Esophagus muscularis mucosa (tissue), 4 donors: ENCODE data around the gene SZT2. TPM values are rescaled to one million over a fixed set of nuclear protein-coding genes. Genes with fewer than 3 reads are reported as not detected.

Experiments
- DNase-seq: peaks from one replicate; pipeline ENCODE4 v3.0.0-alpha.2; 2017; ENCODE audit errors: extremely low spot score
- H3K27ac ChIP-seq, 4 donors: fragments of 200-600 bp; sonication (generic); replicated peaks in 1 of 4; 1 replicate in 3 of 4; 2 replicates in 1 of 4; pipeline ENCODE4 v1.5.1; 2016 to 2019; ENCODE audit warnings: mild to moderate bottlenecking in 1 of 4
- H3K27me3 ChIP-seq, 4 donors: fragments of 200-600 bp; sonication (generic); one replicate each; pipeline versions ENCODE4 v1.5.1 to v1.6.0; 2016 to 2019
- H3K36me3 ChIP-seq, 4 donors: fragments of 200-600 bp; sonication (generic); one replicate each; pipeline ENCODE4 v1.5.1; 2016 to 2019
- H3K4me1 ChIP-seq, 4 donors: fragments of 200-600 bp; sonication (generic); one replicate each; pipeline ENCODE4 v1.5.1; 2016 to 2019
- H3K4me3 ChIP-seq, 4 donors: fragments of 200-600 bp; sonication (generic); 1 replicate in 2 of 4; 2 replicates in 2 of 4; pipeline ENCODE4 v1.5.1; 2016 to 2019; ENCODE audit warnings: mild to moderate bottlenecking in 4 of 4, moderate library complexity in 1 of 4
- H3K9me3 ChIP-seq, 4 donors: fragments of 200-600 bp; sonication (generic); 1 replicate in 3 of 4; 2 replicates in 1 of 4; pipeline ENCODE4 v1.5.1; 2016 to 2019
- EP300 ChIP-seq: sonication (generic); formaldehyde crosslinking; IDR thresholded peaks from one replicate; pipeline ENCODE4 v1.6.1; 2017; ENCODE audit warnings: antibody characterized with exemption
- POLR2A ChIP-seq: fragments of 450-650 bp; IDR thresholded peaks from one replicate; pipeline ENCODE4 v1.6.1; 2017; ENCODE audit warnings: antibody characterized with exemption, moderate library complexity, mild to moderate bottlenecking, low read depth
- POLR2AphosphoS5 ChIP-seq, 2 donors: sonication (generic); formaldehyde crosslinking; IDR thresholded peaks; one replicate each; pipeline ENCODE4 v1.6.1; 2017; ENCODE audit warnings: antibody characterized with exemption in 2 of 2
- WGBS: methylation state at CpG from one replicate; pipeline ENCODE4 v1.1.5; 2018; 5-methylcytosine and 5-hydroxymethylcytosine counted together
- intact Hi-C: fragments of 100-400 bp; cut with DNase I; formaldehyde crosslinking; loops from one replicate; pipeline ENCODE4 v1.15.1; 2023
- total RNA-seq, 4 donors: library from RNA; depleted of rRNA; stranded (reverse); fragments of >200 nt; gene quantifications; one replicate each; pipeline versions ENCODE4 v1.1.0 to v1.2.1, GENCODE V29; 2016
- TF ChIP-seq, protein P1 (sequence below), 3 experiments: fragments of 200-600 bp in 2 of 3; fragments of 450-650 bp in 1 of 3; sonication (generic) in 2 of 3; IDR thresholded peaks; one replicate each; pipeline ENCODE4 v1.5.1; 2017 to 2019; ENCODE audit warnings: antibody characterized with exemption in 3 of 3, mild to moderate bottlenecking in 2 of 3, moderate library complexity in 1 of 3

Gene SZT2
- total RNA-seq, 4 donors from 2014 or later = 25.2 to 45.9 (median 31.3) TPM

DNA sequence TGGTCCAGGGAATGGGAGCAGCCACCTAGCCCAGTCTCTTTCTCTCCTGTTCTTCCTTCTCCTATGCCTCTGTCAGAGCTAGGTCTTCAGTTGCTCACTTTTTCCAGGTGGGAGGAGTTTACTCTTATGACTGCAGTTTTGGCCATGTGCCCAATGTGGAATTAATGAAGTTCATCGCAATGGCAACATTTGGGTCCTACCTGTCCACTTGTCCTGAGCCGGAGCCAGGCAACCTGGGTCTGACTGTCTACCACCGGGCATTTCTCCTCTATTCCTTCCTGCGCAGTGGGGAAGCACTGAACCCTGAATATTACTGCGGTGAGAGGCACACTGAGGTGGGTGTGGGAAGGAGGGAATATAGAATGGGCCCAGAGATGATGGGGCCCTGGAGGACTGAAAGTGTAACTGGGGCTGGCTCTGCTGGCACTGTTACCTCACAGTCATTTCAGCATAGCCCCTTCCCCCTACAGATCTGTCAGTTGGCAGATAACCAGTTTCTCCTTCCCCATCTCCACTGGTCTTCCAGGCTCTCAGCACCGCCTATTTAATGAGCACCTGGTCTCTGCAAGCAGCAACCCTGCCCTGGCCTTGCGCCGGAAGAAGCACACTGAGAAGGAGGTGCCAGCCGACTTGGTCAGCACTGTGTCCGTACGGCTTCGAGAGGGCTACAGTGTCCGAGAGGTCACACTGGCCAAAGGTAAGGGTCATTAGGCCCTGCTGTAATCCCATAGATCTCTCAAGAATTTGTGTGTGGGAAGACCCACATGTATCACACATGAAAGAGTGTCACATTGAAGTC lies 30.1 kb downstream of the SZT2 start:
- intact Hi-C loops = no loop called here
- no peak overlapping the region for H3K4me3 ChIP-seq
- TF ChIP-seq EP300 = no peak
- no peak for TF ChIP-seq POLR2A
- TF ChIP-seq, protein P1, sequence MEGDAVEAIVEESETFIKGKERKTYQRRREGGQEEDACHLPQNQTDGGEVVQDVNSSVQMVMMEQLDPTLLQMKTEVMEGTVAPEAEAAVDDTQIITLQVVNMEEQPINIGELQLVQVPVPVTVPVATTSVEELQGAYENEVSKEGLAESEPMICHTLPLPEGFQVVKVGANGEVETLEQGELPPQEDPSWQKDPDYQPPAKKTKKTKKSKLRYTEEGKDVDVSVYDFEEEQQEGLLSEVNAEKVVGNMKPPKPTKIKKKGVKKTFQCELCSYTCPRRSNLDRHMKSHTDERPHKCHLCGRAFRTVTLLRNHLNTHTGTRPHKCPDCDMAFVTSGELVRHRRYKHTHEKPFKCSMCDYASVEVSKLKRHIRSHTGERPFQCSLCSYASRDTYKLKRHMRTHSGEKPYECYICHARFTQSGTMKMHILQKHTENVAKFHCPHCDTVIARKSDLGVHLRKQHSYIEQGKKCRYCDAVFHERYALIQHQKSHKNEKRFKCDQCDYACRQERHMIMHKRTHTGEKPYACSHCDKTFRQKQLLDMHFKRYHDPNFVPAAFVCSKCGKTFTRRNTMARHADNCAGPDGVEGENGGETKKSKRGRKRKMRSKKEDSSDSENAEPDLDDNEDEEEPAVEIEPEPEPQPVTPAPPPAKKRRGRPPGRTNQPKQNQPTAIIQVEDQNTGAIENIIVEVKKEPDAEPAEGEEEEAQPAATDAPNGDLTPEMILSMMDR (IDR thresholded peaks at IDR 0.05) = no peak
- TF ChIP-seq POLR2AphosphoS5 (IDR thresholded peaks at IDR 0.05) = no peak
- DNase-seq = no peak
- H3K27me3 ChIP-seq = no peaks in the 10 kb centered on the region
- 91% methylated on average over 13 of the region's 13 CpGs for WGBS
- peaks cover 0 to 5% (median 0%) of the 10 kb centered on the region in 4 donors for H3K4me1 ChIP-seq
- H3K27ac ChIP-seq = no peak overlapping the region
- H3K9me3 ChIP-seq = no peaks in the 10 kb centered on the region
- peaks cover 50 to 100% (median 99%) of the 10 kb centered on the region in 4 donors for H3K36me3 ChIP-seq

DNA sequence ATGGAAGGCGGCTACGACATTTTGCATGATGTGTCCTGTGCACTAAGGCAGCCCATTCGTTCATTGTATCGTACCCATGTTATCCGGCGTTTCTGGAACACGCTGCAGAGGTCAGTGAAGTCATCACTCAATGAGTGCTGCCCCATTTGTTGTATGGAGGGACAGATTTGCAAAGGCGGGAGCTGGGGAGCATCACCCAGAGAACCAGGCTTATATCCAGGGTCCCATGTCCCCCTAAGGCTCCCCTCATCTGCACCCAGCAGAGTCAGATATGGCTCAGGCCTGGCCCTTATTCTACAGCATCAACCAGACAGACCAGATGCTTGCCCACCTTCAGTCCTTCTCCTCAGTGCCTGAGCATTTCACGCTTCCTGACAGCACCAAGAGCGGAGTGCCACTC lies 31.2 kb downstream of the SZT2 start:
- 98% methylated on average over 9 of the region's 10 CpGs for WGBS
- DNase-seq = no peak
- TF ChIP-seq EP300 = no peak
- no peak for TF ChIP-seq POLR2AphosphoS5 (IDR thresholded peaks at IDR 0.05)
- no peak for TF ChIP-seq POLR2A
- TF ChIP-seq, protein P1 (IDR thresholded peaks at IDR 0.05) = no peak
- Histone ChIP-seq H3K27ac (no peak overlapping the region), H3K9me3 (no peaks in the 10 kb centered on the region), H3K4me1 (peaks cover 0 to 1% (median 0%) of the 10 kb centered on the region in 4 donors), H3K4me3 (no peak overlapping the region), H3K27me3 (no peaks in the 10 kb centered on the region), H3K36me3 (peaks cover 55 to 100% (median 99%) of the 10 kb centered on the region in 4 donors)
- intact Hi-C loops = no loop called here

DNA sequence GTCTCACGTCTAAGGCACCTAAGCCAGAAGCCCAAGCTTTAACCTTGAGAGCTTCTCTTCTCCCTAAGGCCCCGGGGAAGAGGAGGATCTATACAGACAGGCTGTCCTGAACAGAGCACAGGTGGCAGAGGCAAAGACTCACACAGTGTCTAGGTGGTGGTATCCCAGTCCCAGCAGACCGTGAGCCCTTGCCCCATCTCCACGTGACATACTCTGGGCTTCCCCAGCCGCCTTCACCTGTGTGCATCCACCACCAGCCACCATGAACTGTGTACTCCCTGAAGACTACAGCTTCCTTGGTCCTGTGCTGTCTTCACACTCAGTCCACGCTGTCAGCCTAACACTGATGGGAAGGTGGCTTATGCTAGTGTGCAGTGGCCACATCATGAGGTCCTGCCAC lies 31.7 kb downstream of the SZT2 start:
- DNase-seq = no peak

DNA sequence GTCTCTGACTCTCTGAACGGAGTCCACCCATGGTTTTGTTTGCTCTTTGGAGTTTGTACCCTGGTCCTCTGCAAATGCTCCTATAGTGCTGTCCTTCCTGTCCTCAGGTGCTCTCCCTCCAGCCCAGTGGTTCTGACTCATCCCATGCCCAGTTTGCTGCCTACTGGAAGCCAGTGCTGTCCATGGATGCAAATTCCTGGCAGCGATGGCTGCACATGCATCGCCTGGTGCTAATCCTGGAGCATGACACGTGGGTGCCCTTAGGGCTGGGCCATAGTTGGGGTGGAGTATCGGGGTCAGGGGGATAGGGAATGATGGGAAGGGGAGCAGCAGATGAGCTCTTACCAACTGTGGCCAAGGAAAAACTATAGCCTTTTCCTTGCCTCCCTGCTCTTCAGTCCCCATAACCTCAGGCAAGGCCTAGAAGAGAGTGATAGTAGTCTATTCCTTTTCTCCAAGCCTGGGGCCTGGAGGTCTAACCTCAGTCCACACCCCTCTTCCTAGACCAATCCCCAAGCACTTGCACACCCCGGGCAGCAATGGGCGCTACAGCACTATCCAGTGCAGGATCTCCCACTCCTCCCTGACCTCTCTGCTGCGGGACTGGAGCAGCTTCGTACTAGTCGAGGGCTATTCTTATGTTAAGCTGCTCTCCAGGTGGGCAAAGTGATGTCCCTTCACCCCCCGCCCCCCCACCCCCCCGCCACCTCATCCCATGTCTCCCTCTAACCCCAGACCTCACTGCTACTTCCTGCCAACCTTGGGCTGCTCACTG lies 32.5 kb downstream of the SZT2 start:
- Histone ChIP-seq H3K27ac (no peak overlapping the region), H3K4me3 (no peak overlapping the region), H3K27me3 (no peaks in the 10 kb centered on the region), H3K9me3 (no peaks in the 10 kb centered on the region), H3K4me1 (no peaks in the 10 kb centered on the region), H3K36me3 (peaks cover 68 to 100% (median 99%) of the 10 kb centered on the region in 4 donors)
- intact Hi-C loops = no loop called here
- no peak for TF ChIP-seq POLR2A
- TF ChIP-seq POLR2AphosphoS5 (IDR thresholded peaks at IDR 0.05) = no peak
- no peak for TF ChIP-seq EP300
- TF ChIP-seq, protein P1 (IDR thresholded peaks at IDR 0.05) = no peak
- WGBS = 89% methylated on average over 9 of the region's 12 CpGs
- DNase-seq = no peak

More for the DNA sequence above, 31.7 kb downstream of the SZT2 start:
- TF ChIP-seq POLR2AphosphoS5 (IDR thresholded peaks at IDR 0.05) (no peak), EP300 (no peak), POLR2A (no peak)
- TF ChIP-seq, protein P1 (IDR thresholded peaks at IDR 0.05) = no peak
- Histone ChIP-seq H3K9me3 (no peaks in the 10 kb centered on the region), H3K27ac (no peak overlapping the region), H3K36me3 (peaks cover 60 to 100% (median 99%) of the 10 kb centered on the region in 4 donors), H3K27me3 (no peaks in the 10 kb centered on the region), H3K4me3 (no peak overlapping the region), H3K4me1 (no peaks in the 10 kb centered on the region)
- intact Hi-C loops = no loop called here
- 88% methylated on average over 5 of the region's 6 CpGs for WGBS
